COLO668 (cell line): ENCODE results near the gene PAMR1.
"Not testable (repeated sequence)": the region's sequence is repeated elsewhere in the genome, so short reads cannot be mapped to it uniquely, and the experiment has no call there.

Experiments
- DNase-seq: peaks from one replicate; lab custom pipeline; 2025; ENCODE audit not compliant: unreplicated experiment; lab: John Stamatoyannopoulos, UW

PAMR1 gene, protein sequence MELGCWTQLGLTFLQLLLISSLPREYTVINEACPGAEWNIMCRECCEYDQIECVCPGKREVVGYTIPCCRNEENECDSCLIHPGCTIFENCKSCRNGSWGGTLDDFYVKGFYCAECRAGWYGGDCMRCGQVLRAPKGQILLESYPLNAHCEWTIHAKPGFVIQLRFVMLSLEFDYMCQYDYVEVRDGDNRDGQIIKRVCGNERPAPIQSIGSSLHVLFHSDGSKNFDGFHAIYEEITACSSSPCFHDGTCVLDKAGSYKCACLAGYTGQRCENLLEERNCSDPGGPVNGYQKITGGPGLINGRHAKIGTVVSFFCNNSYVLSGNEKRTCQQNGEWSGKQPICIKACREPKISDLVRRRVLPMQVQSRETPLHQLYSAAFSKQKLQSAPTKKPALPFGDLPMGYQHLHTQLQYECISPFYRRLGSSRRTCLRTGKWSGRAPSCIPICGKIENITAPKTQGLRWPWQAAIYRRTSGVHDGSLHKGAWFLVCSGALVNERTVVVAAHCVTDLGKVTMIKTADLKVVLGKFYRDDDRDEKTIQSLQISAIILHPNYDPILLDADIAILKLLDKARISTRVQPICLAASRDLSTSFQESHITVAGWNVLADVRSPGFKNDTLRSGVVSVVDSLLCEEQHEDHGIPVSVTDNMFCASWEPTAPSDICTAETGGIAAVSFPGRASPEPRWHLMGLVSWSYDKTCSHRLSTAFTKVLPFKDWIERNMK

DNA sequence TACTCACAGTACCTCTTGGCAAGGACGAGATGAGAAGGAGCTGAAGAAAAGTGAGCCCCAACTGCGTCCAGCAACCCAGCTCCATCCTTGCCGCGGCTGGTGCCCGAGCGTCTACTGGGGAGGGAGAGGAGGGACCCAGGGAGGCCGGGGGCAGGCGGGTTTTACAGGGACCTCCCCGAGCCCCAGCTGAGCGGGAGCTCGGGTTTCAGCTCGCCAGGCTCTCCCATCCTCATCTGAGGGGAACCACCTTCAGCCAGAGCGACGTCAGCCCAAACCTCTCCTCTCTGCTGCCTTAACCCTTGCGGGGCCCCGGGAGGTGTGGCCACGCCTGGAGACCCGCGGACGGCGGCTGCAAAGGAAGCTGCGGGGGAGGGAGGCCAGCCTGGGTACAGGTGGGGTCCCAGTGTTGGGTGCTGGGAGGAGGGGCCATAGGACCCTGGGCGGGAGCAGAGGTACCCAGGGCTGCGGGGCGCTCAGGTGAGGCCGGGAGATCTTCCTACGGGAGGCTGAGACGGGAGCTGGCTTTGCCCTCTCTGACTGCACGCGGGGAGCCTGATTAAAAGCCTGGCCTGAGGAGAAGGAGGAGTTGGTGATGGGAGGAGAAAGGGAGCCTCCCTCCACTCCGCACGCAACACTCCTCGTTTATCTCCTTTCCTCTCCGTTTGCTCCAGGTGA, at the start of gene PAMR1:
TSS of gene PAMR1 (minus strand) at position 116 of the 675 bp plus-strand sequence. CDS start at position 85, 31 bp downstream.
- DNase-seq: peak; percentile 29

DNA sequence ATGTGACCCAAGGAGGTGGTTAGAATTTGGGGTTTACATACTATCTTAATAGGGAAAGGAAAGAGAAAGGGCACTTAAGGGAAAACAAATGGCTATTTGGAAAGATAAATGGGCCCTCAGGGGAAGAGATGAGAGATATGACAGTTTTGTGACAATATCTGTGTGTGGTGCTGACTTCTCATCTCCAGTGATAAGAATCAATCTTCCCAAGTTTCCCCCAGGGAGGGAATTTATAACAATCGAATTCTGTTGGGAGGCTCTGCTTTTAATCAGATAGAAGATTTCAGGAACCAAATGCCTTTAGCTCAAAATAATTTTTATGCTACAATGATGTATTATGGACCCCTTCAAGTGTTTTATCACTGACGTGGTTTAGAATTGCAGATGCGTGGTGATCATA, 46.3 kb upstream of the PAMR1 start:
- no peak for DNase-seq

DNA sequence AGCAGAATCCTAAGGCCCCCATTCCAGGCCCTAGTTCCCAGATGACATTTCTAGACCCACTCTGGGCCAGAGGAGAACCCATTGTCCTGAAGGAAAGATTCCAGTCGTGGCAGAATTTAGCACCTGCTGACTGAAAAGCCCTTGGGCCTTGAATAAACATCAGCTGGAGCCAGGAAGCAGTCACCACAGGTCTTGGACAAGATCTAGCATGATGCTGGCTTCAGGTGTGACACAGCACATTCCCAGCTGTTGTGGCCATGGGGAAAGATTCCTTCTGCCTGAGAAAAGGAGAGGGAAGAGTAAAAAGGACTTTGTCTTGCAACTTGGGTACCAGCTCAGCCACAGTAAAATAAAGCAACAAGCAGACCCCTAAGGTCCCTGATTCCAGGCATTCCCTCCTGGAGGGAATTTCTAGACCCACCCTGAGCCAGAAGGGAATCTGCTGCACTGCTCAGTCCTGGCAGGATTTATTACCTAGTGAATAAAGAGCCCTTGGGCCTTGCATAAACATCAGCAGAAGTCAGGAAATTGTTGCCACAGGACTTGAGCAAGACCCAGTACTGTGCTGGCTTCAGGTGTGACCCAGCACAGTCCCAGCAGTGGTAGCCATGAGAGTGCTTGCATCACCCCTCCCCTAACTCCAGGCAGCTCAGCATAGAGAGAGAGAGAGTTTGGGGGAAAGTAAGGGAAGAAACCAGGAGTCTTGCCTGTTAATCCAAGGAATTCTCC, 42.5 kb upstream of the PAMR1 start:
- peak; percentile 42 for DNase-seq

DNA sequence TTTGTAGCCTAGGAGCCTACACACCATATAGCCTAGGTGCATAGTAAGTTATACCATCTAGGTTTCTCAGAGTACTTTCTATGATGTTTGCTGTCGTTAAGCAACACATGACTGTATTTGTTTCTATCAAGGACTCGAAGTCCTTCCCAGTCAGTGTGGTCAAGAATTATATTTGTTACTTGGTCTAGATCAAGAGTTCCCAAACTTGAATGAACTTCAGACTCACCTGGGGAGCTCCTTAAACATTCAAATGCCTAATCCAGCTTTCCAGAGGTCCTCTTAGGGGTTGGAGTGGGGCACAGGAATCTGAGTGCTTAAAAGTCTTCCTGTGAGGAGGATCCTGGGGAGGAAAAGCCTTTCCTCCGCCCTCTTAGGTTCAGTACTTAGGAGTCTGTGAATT, 41.5 kb upstream of the PAMR1 start:
- DNase-seq: no peak

DNA sequence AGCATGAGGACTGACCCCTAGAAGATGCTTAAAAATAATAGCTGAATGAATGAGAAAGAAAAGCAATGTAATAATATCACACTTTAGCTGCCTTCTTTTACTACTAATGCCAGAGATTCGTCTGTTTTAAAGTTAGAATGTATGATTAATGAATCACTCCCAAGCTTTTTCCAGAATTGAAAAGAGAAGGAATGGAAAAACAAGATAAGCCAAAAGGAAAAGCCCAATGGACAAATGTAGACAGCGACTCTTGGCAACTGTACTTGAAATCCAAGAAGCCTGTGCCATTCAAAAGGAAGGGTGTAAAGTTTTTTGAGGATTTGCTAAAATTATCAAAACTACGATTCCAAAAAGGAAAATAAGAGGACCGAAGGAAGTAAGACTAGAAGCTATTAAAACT, 40.8 kb upstream of the PAMR1 start:
- no peak for DNase-seq

DNA sequence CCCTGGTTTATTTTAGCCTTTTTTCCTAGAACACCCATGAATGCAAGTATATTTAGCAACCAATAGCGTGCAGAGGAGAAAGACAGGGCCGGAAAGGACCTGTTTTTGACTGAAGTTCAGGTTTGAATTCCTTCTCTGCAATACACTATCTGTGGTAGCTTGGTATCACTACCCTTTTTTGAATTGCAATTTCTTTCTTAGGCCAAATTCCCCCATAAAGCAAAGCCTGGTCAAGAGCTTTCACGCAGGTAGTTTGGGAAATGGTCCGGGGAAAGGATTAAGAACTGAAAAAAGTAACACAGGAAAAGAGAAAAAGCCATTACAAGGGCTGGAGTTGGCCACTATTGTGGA, 38.8 kb upstream of the PAMR1 start:
- no peak for DNase-seq

DNA sequence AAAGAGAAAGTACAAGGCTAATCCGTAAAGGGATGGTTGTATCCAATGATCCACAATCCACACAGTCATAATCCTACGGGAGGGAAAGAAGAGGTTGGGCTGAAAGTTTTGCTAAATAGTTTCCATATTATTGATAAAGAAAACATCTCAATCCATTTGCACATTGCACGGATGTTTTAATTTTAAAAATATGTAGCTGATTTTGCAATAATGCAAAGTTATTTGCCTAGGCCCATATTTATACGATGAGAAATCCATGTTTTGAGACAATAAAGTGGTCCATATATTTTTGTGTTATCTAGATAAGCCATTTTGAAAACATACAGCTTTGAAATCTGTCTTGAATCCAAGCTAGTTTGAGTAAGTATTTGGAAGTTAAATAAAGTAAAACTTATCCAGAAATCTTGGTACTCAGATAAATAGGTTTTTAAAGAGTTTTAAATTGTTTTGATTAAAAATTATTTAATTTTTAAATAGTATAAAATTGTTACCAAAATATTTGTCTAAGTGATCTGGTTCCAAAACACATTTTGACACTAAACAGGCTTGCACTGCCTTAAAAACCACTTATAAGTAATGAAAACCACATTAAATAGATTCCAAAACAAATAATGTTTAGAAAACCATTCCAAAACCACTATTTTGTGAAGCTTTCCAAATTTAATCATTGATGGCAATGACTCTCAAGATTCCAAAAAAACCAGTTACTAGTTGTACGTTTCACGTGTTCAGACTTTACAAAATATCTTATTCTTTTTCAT, 38.2 kb upstream of the PAMR1 start:
- no peak for DNase-seq

DNA sequence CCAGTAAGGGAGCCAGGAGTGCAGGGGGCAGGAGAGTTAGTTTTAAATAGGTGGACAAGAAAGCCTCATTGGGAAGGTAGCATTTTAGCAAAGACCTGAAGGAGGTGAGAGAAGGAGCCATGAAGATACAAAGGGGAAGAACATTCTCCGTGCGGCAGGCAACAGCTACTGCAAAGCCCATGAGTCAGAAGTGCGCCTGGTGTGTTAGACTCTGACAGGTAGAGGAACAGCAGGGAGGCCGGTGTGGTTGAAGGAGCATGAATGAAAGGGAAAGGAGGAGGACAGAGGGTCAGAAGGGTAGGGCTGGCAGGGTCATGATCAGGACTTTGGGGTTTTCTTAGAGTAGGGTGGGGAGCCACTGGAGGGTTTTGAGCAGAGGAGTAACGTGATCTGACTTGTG, 34.5 kb upstream of the PAMR1 start:
- no peak for DNase-seq

DNA sequence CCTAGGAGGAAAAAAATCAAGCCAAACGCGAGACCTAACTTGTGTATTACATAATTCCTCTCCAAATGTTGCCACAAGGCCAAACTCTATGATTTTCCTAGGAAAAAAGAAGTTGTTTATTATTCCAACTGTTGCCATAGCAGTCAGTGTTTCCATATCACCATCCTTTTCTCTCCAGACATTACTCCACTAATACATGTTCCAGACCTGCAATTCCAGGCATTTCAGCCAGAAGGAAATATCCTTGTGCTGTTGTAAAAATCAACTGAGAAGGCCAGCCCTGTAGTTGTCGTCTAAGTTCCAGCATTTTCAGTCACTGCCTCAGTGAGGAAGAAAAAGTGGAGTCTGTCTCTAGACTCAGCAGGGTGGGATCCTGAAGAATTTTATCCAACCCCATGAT, 33.1 kb upstream of the PAMR1 start:
- no peak for DNase-seq

DNA sequence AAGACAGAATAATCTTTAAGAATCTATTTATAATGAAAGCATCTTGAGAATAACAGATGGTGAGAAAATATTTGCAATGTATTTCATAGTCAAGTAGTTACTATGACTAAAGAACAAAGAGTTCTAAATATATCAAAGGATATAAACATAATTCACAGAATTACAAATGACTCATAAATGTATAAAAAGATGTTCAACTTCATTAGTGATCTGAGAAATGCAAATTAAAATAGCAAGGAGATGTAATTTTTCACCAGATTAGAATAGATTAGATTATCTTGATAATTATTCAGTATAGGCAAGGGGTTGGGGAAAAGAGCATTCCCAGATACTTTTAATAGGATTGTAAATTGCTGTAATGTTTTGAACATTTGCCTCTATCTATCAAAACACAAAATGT, 30.1 kb upstream of the PAMR1 start:
- no peak for DNase-seq

DNA sequence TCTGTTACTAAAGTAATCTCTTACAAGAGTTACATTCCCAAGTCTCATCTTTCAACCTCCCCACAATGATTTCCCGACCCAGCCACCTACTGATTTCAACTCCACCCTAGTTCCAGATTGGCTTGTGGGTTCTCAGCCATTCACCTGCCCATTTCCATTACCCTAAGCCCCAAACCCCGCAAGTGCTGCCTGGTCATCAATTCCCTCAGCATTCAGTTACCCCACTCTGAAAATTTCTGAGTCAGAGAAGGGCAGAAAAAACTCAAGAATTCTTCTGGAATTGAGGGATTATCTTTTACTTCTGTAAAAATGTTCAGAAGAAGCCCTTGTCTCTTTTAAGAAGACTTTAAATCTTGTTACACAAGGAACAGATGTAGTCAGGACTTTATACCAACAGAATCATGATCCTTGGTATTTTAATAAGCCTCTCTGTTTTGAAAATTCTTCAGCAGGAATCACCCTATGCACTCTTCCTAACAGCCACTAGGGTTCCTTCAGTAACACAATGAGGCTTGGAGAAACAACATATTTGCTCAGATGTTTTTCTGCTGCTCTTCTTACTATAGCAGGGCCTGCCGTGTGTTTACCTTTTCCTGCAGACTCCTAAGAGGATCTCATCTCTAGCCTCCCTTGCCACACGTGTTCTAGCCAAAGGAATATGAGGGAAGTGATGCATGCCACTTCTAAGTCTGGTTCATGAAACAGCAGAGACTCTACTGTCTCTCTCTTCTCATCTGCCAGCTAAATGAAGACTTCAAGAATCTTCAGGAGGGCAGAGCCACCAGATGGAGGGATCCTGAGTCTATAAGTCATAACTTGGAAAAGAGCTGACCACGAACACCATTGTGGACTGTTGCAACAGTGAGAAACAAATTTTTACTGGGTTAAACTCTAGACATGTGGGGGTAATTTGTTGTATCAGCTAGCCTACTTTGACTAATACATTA, 29.3 kb upstream of the PAMR1 start:
- no peak for DNase-seq

DNA sequence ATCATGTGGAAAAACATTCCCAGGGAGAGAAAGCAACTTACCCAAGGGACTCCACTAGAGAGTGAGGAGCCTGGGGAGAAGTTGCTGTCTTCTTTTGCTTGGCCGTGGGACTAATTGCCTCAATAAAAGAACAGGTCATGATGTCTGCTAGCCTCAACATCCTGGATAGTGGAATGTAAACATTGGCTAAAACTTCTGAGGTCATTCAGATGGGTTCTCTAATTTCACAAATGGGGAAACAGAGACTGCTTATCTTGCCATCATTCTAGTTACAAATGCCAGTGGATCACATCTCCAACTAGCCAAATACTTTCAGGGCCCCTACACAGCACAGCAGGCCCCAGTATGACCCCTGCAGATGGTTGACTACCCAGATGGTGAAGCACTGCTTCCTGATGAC, 28.4 kb upstream of the PAMR1 start:
- no peak for DNase-seq

DNA sequence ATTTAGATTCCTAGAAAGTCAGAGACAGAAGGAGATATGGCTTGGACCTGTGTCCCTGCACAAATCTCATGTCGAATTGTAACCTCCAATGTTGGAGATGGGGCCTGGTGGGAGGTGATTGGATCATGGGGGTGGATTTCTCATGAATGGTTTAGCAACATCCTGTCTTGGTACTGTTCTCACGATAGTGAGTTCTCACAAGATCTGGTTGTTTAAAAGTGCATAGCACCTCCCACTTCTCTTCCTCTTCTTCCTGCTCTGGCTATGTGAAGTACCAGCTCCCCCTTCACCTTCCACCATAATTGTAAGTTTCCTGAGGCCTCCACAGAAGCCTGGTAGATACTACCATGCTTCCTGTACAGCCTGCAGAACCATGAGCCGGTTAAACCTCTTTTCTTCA, 27.6 kb upstream of the PAMR1 start:
- DNase-seq: no peak

DNA sequence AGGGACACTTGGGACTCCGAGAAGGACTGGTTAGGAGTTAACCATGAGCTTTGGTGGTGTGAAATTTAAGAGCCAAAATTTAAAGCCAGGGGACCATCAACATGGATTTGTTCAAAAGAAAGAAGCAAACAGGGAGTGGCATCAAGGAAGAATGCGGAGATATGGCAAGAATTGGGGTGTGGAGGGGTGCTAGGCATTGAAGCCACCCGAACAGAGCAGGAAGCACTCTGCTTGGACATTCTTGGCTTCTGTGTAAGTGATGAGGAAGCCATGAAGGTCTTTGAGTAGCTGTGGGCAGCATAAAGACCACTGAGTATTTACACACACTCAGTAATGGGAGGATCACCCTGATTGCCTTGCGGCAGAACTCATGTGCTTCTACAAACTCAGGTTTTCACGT, 27.2 kb upstream of the PAMR1 start:
- no peak for DNase-seq

DNA sequence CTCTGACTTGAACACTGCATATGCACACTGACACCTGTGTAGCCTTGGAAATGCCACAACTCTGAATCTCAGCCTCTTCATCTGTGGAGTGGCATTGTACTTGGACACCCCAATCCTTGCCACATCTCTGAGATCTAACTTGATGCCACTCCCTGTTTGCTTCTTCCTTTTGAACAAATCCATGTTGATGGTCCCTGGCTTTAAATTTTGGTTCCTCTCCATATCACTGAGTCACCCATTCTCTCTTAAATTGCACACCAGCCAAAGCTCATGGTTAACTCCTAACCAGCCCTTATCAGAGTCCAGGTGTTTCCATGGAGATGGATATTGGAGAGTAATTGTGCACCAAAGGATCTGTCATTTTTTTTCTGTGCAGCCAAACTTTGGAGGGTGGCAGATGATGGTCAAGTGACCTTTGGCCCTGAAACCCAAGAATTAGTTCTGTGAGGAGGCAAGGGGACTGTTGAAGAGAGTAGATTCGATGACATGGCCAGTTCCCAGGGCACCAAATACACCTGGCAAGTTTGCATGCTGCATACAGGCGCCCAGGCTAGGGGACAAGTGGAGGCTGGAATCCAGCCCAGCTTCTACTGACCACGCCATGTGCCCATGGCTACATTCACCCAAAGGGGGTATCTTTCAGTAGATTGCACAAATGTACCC, 25.1 kb upstream of the PAMR1 start:
- no peak for DNase-seq

DNA sequence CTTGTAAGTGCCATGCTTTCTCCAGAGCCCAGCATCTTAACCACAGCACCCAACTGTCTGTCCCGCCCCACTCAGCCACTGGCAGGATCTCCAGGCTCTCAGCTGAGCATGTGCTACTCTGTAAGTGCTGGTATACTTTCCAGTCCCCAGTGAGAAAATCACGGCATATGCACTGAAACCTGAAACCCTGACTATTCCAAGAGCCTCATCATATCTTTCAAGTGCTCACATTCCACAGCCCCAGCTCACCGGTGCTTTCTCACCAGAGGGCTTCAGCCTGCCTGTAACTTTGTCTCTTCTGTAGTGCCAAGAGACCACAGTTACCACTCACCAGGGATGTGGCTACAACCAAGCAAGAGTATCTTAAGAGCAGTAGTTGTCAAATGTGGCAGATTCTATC, 24.4 kb upstream of the PAMR1 start:
- DNase-seq: no peak

DNA sequence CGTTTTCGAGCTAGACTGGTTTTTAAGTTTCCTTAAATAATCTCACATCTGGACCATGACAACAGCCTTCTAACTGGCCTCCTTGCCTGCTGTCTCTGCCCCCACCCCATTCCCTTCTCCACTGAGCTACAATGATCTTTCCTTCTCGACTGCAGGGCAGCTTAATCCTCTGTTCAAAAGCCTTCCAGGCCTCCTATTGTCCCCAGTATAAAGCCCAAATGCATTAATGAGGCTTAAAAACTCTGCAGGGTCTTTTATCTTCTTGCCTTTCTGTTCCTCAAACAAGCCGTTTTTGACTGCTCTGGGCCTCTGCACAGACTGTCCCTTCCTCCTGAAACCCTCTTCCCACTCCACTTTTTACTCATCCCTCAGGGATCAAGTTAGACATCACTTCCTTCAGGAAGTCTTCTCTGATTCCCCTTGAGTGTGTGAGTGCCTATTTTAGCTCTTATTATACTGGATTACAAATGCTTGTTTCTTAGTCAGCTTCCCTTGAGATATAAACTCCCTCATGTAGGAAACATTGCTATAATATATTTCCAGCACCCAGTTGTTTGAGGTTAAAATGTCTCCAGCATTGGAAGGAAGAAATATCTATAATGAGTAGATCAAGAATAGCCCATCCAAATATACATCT, 23.6 kb upstream of the PAMR1 start:
- no peak for DNase-seq

DNA sequence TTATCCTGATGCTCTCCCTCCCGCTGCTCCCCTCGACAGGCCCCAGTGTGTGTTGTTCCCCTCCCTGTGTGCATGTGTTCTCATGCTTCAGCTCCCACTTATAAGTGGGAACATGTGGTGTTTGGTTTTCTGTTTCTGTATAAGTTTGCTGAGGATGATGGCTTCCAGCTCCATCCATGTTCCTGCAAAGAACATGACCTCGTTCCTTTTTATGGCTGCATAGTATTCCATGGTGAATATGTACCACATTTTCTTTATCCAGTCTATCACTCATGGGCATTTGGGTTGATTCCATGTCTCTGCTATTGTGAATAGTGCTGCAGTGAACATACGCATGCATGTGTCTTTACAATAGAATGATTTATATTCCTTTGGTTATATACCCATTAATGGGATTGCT, 22.6 kb upstream of the PAMR1 start:
- not testable (repeated sequence) for DNase-seq

DNA sequence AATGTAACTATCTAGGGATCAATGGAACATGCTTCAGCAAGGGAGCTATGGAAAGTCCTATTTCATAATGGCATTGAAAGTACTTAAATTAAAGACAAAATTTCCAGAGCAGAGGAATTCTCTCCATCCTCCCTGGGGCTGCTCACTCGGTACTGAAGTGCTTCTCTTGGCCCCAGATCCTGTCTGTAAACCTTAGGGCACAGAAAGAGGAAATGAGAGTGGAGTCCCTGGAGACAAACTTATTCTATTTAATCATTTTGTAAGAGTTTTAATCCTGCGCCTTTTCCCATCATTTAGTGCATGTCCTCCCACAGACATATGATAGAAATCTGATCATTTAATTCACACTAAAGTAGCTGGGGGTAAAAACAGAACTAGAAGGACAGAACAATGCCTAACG, 20.9 kb upstream of the PAMR1 start:
- no peak for DNase-seq
